ENCODE data around the gene C1orf167. TPM values are rescaled to one million over a fixed set of nuclear protein-coding genes. Genes with fewer than 3 reads are reported as not detected.

Gene C1orf167
- total and polyA plus RNA-seq, 2 of the 13 experiments (the other 11 are each of a cell fraction or from before 2014, with no cell fraction given): not detected

DNA sequence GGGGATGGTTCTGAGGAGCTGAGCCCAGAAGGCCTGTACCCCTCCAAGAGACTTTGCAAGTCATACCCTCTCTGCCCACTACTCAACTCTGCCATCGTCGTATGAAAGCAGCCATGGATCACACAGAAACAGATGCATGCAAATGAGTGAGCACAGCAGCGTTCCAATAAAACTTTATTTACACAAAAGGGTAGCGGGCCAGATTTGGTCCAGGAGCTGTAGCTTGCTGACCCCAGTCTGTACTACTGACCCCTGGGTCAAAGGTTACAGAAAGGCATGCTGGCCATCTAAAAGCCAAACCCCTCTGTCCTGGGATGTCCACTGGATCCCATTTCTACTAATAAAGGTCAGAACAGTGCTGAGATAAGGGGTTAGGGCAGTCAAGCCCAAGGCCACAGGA is 34.9 kb upstream of the C1orf167 start:
- Histone ChIP-seq H3K4me2 (ENCODE audit: low read depth, low read length) (no peak overlapping the region), H3K27me3 (ENCODE audit: control insufficient read depth in 1 of 2, insufficient read depth in 2 of 2, low read length in 2 of 2) (peaks cover 9 to 35% of the 10 kb centered on the region in 2 experiments; a peak in 3 of 5 replicates), H3K9ac (ENCODE audit: insufficient read depth, low read depth, low read length) (no peak overlapping the region), H3K4me1 (ENCODE audit: insufficient read depth, low read length) (peaks cover 38% of the 10 kb centered on the region), H3K36me3 (replicated peaks in 1 of 2; ENCODE audit: control insufficient read depth in 1 of 2, insufficient read depth in 2 of 2, low read length in 2 of 2) (no peaks in the 10 kb centered on the region), H3K27ac (ENCODE audit: extremely low read length, insufficient read depth, low read length) (no peak overlapping the region), H3K79me2 (ENCODE audit: insufficient read depth, low read length) (no peaks in the 10 kb centered on the region), H3K9me3 (ENCODE audit: low read length) (no peaks in the 10 kb centered on the region), H3K4me3 (replicated peaks in 1 of 3; ENCODE audit: insufficient read depth in 1 of 3, low read depth in 2 of 3, low read length in 3 of 3) (no peak overlapping the region), H4K20me1 (ENCODE audit: insufficient read depth, low read length) (no peaks in the 10 kb centered on the region), H2AFZ (ENCODE audit: low read length) (no peak overlapping the region)
- TF ChIP-seq ZFP62 (CRISPR knock-in tag; IDR thresholded peaks at IDR 0.05): no peak
- 0 out of 2 replicates have a peak, but pooled peaks have one; percentile 17 for TF ChIP-seq HNF4A (CRISPR knock-in tag; IDR thresholded peaks at IDR 0.05)
- TF ChIP-seq RFXANK (CRISPR knock-in tag; IDR thresholded peaks at IDR 0.05): no peak
- TF ChIP-seq NR2F6 (IDR thresholded peaks at IDR 0.05): peak; percentile 50
- TF ChIP-seq NR2F6 (CRISPR knock-in tag; IDR thresholded peaks at IDR 0.05): no peak
- TF ChIP-seq ADNP (CRISPR knock-in tag; IDR thresholded peaks at IDR 0.05): no peak
- TF ChIP-seq, protein P1, sequence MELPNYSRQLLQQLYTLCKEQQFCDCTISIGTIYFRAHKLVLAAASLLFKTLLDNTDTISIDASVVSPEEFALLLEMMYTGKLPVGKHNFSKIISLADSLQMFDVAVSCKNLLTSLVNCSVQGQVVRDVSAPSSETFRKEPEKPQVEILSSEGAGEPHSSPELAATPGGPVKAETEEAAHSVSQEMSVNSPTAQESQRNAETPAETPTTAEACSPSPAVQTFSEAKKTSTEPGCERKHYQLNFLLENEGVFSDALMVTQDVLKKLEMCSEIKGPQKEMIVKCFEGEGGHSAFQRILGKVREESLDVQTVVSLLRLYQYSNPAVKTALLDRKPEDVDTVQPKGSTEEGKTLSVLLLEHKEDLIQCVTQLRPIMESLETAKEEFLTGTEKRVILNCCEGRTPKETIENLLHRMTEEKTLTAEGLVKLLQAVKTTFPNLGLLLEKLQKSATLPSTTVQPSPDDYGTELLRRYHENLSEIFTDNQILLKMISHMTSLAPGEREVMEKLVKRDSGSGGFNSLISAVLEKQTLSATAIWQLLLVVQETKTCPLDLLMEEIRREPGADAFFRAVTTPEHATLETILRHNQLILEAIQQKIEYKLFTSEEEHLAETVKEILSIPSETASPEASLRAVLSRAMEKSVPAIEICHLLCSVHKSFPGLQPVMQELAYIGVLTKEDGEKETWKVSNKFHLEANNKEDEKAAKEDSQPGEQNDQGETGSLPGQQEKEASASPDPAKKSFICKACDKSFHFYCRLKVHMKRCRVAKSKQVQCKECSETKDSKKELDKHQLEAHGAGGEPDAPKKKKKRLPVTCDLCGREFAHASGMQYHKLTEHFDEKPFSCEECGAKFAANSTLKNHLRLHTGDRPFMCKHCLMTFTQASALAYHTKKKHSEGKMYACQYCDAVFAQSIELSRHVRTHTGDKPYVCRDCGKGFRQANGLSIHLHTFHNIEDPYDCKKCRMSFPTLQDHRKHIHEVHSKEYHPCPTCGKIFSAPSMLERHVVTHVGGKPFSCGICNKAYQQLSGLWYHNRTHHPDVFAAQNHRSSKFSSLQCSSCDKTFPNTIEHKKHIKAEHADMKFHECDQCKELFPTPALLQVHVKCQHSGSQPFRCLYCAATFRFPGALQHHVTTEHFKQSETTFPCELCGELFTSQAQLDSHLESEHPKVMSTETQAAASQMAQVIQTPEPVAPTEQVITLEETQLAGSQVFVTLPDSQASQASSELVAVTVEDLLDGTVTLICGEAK (IDR thresholded peaks at IDR 0.05): peak; percentile 89
- TF ChIP-seq, protein P1 (CRISPR knock-in tag; IDR thresholded peaks at IDR 0.05): peak; percentile 99
- TF ChIP-seq, protein P2, sequence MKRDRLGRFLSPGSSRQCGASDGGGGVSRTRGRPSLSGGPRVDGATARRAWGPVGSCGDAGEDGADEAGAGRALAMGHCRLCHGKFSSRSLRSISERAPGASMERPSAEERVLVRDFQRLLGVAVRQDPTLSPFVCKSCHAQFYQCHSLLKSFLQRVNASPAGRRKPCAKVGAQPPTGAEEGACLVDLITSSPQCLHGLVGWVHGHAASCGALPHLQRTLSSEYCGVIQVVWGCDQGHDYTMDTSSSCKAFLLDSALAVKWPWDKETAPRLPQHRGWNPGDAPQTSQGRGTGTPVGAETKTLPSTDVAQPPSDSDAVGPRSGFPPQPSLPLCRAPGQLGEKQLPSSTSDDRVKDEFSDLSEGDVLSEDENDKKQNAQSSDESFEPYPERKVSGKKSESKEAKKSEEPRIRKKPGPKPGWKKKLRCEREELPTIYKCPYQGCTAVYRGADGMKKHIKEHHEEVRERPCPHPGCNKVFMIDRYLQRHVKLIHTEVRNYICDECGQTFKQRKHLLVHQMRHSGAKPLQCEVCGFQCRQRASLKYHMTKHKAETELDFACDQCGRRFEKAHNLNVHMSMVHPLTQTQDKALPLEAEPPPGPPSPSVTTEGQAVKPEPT (CRISPR knock-in tag; IDR thresholded peaks at IDR 0.05; ENCODE audit: low read depth): no peak
- no TSS peak for BruUV-seq (replicated peaks)
- ChIA-PET CTCF (ENCODE audit: low intra/inter-chr PET ratio, low total read pairs) (no interaction called here), POLR2A (interaction anchor here (1.2 to 1.4 kb wide), 2 partner anchors 9 to 10 kb away, joined by 3 read pairs; partner anchors contain the start of gene AGTRAP)
- DNase-seq (ENCODE audit: low spot score) (no peak), FAIRE-seq (no peak), ATAC-seq (peak; percentile 13; the same call in 1 of the 3 replicates)
- in situ Hi-C loops (cut with HindIII; ENCODE audit: extremely low pct_ligation_motif_present, low pct_unique_long_range_greater_than_20kb): no loop called here
- WGBS (ENCODE audit: low lambda C conversion rate): 4% methylated on average over 4 of the region's 4 CpGs
- intact Hi-C loops (cut with micrococcal nuclease; ENCODE audit: unreplicated experiment): no loop called here

Measured in HepG2 (cell line).